Stimulated activated CD4-positive, alpha-beta T cell treated with anti-CD3 and anti-CD28 coated beads, Interleukin-4, amount 100 ng/mL, for 24 hours (primary cell): Measurements from ENCODE around the gene LBH.
A peak's percentile ranks its signal among the peaks of the same experiment; 100 is the strongest.

Experiments
- DNase-seq: peaks from one replicate; pipeline ENCODE4 v3.0.0-alpha.2; 2020

Gene LBH

GRCh38 chr2:30277582-30277981 is 46.2 kb downstream of the LBH start:
- no peak for DNase-seq

- no peak for DNase-seq
Measured at GRCh38 chr2:30278419-30278818, 47.1 kb downstream of the LBH start.

GRCh38 chr2:30280596-30281434 is 49.5 kb downstream of the LBH start:
- no peak for DNase-seq

- DNase-seq, result no peak
Measured at GRCh38 chr2:30282081-30282480, 50.7 kb downstream of the LBH start.

GRCh38 chr2:30282721-30283120 is 51.4 kb downstream of the LBH start:
- DNase-seq, result no peak

- no peak for DNase-seq
Measured at GRCh38 chr2:30283931-30284565, 52.7 kb downstream of the LBH start.

- DNase-seq, result no peak
Measured at GRCh38 chr2:30285758-30286157, 54.4 kb downstream of the LBH start.

- DNase-seq, result no peak
Measured at GRCh38 chr2:30287190-30287840, 56.0 kb downstream of the LBH start.

GRCh38 chr2:30287857-30288513 is 56.7 kb downstream of the LBH start:
- DNase-seq, result no peak

GRCh38 chr2:30288561-30288960 is 57.2 kb downstream of the LBH start:
- no peak for DNase-seq

- no peak for DNase-seq
Measured at GRCh38 chr2:30293303-30293921, 62.1 kb downstream of the LBH start.

GRCh38 chr2:30294133-30294532 is 62.8 kb downstream of the LBH start:
- DNase-seq, result no peak

- no peak for DNase-seq
Measured at GRCh38 chr2:30296496-30296895, 65.2 kb downstream of the LBH start.

- DNase-seq, result no peak
Measured at GRCh38 chr2:30298302-30298701, 67.0 kb downstream of the LBH start.

- DNase-seq, result no peak
Measured at GRCh38 chr2:30300122-30300455, 68.8 kb downstream of the LBH start.

- DNase-seq, result no peak
Measured at GRCh38 chr2:30300456-30301221, 69.3 kb downstream of the LBH start.

- DNase-seq, result no peak
Measured at GRCh38 chr2:30301551-30301950, 70.2 kb downstream of the LBH start.

GRCh38 chr2:30302566-30302965 is 71.2 kb downstream of the LBH start:
- DNase-seq, result no peak

GRCh38 chr2:30303095-30303494 is 71.8 kb downstream of the LBH start:
- DNase-seq, result no peak

GRCh38 chr2:30305235-30305634 is 73.9 kb downstream of the LBH start:
- no peak for DNase-seq

- DNase-seq, result peak; percentile 37
Measured at GRCh38 chr2:30306522-30306921, 75.2 kb downstream of the LBH start.

GRCh38 chr2:30308280-30308679 is 76.9 kb downstream of the LBH start:
- no peak for DNase-seq
